Small intestine (tissue), 7 donors: ENCODE measurements around the gene TMEM266. TPM values are rescaled to one million over a fixed set of nuclear protein-coding genes. Genes with fewer than 3 reads are reported as not detected.

Experiments used
- DNase-seq, 2 donors: peaks; one replicate each; pipeline versions ENCODE4 v3.0.0 to v3.0.0-alpha.2; 2013
- FAIRE-seq: peaks from 2 replicates; lab custom pipeline; 2012; peaks lifted over from hg19 to GRCh38; lab: Jason Lieb, UNC
- H3K27ac ChIP-seq, 3 donors: one replicate each; pipeline ENCODE4 v1.5.1; 2013; ENCODE audit warnings: low read length in 2 of 3, mild to moderate bottlenecking in 2 of 3, control low read depth in 1 of 3, inconsistent platforms in 1 of 3, low read depth in 1 of 3, moderate library complexity in 1 of 3
- H3K27me3 ChIP-seq, 3 donors: one replicate each; pipeline ENCODE4 v1.6.1; 2013; ENCODE audit warnings: low read length in 3 of 3, inconsistent platforms in 1 of 3; ENCODE audit not compliant: control insufficient read depth in 3 of 3, insufficient read depth in 3 of 3
- H3K36me3 ChIP-seq, 3 donors: one replicate each; pipeline ENCODE4 v1.6.1; 2013; ENCODE audit warnings: low read length in 3 of 3, inconsistent platforms in 1 of 3, low read depth in 1 of 3, mild to moderate bottlenecking in 1 of 3, moderate library complexity in 1 of 3; ENCODE audit not compliant: control insufficient read depth in 3 of 3, insufficient read depth in 2 of 3
- H3K4me1 ChIP-seq, 3 donors: one replicate each; pipeline ENCODE4 v1.6.1; 2013; ENCODE audit warnings: low read length in 2 of 3, inconsistent platforms in 1 of 3, low read depth in 1 of 3, mild to moderate bottlenecking in 1 of 3, moderate library complexity in 1 of 3; ENCODE audit not compliant: control insufficient read depth in 3 of 3, insufficient read depth in 2 of 3
- H3K4me3 ChIP-seq, 3 donors: one replicate each; pipeline ENCODE4 v1.5.1; 2013; ENCODE audit warnings: low read length in 3 of 3, control low read depth in 1 of 3, inconsistent platforms in 1 of 3, low read depth in 1 of 3, mild to moderate bottlenecking in 1 of 3, moderate library complexity in 1 of 3
- H3K9me3 ChIP-seq, 2 donors: one replicate each; pipeline ENCODE4 v1.6.1; 2013; ENCODE audit warnings: low read depth in 1 of 2, low read length in 1 of 2; ENCODE audit not compliant: control insufficient read depth in 2 of 2, insufficient read depth in 1 of 2
- WGBS, 3 donors: extraction: QIAGEN DNeasy Blood & Tissue Kit; methylation state at CpG; one replicate each; pipeline ENCODE4 v1.1.7; 2013; 5-methylcytosine and 5-hydroxymethylcytosine counted together
- polyA plus RNA-seq, 4 donors: library from polyadenylated mRNA; stranded (reverse) in 3 of 4; unstranded in 1 of 4; fragments of 200-250 nt in 3 of 4; fragments of 120-200 nt in 1 of 4; gene quantifications; one replicate each; pipeline versions ENCODE4 v1.2.1 to v1.2.3, GENCODE V29; 2013
- donor health status: healthy with polysubstance abuse.
- donor health status: control.
- donor health status: control.
- donor health status: Bipolar disorder and iron deficiency.
- donor health status: healthy.

TMEM266 gene
- polyA plus RNA-seq, 4 donors = 0.88 to 1.1 TPM; not detected in 2

DNA sequence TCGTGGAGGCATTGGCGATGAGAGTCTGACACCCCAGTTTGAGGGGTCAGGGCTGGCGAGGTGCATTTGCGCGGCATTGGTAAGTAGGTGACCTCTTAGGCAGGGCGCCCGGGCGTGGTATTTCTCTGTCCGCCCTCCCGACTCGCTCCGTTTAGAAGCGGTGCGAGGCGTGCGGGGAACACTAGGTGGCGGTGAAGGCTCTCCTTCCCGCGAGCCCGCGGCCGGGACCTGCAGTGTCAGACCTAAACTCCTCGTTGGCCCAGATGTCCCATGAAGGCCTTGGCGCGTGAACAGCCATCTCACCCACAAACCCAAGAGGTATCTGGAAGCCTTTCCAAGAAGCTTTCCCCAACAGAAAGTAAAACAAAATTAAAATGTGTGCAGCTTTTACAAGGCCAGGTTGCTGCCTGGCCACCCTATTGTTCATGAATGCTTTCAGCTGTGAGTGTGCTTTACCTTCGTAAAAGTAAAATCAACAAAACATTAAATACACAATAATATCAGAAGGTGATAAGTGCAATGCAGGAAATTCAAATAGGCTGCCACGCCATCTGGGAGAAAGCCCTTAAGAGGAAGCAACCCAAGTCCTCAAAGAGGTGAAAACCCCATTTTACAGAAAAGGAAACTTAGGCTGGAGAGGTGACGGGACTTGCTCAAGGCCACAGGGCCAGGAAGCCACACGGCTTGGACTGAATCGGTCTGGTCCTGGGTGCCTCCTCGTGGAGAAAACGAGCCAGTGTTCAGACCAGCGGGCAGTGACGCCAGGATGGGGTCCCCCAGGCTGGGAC lies 131.2 kb downstream of the TMEM266 start:
- no peak for FAIRE-seq
- H3K27ac ChIP-seq = no peak overlapping the region
- no peak overlapping the region for H3K4me3 ChIP-seq
- no peaks in the 10 kb centered on the region for H3K36me3 ChIP-seq
- peaks cover 0 to 29% (median 0%) of the 10 kb centered on the region in 3 donors for H3K27me3 ChIP-seq
- WGBS, 3 donors = 15 to 17% (median 15%) methylated on average over 34 of the region's 34 CpGs
- no peaks in the 10 kb centered on the region for H3K9me3 ChIP-seq
- peaks cover 0 to 3% (median 0%) of the 10 kb centered on the region in 3 donors for H3K4me1 ChIP-seq
- peak; percentile 74 to 83 for DNase-seq

DNA sequence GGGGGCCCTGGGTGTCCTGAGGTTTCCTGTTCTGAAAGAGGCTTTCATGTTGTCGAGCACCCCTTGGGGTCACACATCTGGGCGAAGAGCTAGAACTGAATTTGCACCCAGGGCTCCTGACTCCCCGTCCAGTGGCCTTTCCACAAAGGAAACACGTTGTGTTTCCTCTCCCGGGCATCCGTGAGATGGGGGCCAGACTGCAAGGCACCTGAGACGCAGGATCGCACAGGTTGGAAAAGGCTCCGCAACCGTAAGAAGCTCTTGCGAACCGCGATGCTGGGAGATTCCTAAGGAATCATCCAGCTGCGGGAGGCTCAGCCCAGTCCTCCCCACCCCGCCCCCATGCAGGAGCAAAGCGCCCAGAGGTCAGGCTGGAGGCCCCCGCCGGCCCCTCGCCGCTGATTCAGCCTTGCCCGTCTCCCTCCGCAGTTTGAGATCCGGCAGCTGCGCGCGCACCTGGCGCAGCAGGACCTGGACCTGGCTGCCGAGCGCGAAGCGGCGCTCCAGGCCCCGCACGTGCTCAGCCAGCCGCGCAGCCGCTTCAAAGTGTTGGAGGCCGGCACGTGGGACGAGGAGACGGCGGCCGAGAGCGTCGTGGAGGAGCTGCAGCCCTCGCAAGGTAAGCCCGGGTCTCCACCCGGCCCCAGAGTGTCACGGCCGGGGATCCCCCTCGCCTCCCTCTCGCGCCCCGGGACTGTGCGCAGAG lies 131.9 kb downstream of the TMEM266 start:
- WGBS, 3 donors = 56 to 66% (median 62%) methylated on average over 53 to 55 of the region's 55 CpGs
- peak in 1 of 2 donors; percentile 33 for DNase-seq

DNA sequence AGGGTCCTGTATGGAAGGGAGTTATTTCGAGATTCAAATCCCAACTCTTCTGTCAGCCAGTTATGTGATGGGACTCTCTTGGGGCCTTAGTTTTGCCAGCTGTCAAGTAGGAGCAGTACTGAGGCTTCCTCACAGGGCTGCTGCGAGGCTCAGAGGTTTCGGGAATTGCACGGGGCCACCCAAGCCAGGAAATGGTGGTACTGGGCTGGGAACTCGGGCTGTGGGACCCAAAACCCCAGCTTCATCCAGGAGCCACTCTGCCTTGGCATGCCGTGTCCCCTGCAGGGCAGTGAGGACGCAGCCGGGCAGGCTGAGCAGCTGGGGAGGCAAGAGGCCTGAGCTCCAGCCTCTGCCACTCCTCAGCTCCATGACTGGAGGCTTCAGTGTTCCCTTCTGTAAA lies 132.9 kb downstream of the TMEM266 start:
- H3K9me3 ChIP-seq = no peaks in the 10 kb centered on the region
- H3K27me3 ChIP-seq = peaks cover 0 to 29% (median 0%) of the 10 kb centered on the region in 3 donors
- WGBS, 3 donors = 81 to 92% (median 89%) methylated on average over 8 of the region's 8 CpGs
- no peaks in the 10 kb centered on the region for H3K36me3 ChIP-seq
- DNase-seq (no peak), FAIRE-seq (no peak)
- peaks cover 0 to 12% (median 4%) of the 10 kb centered on the region in 3 donors for H3K4me1 ChIP-seq
- no peak overlapping the region for H3K27ac ChIP-seq
- no peak overlapping the region for H3K4me3 ChIP-seq

More for the DNA sequence above, 131.9 kb downstream of the TMEM266 start:
- peaks cover 0 to 29% (median 0%) of the 10 kb centered on the region in 3 donors for H3K27me3 ChIP-seq
- no peak overlapping the region for H3K4me3 ChIP-seq
- no peaks in the 10 kb centered on the region for H3K9me3 ChIP-seq
- H3K27ac ChIP-seq = no peak overlapping the region
- H3K4me1 ChIP-seq = peaks cover 0 to 7% (median 0%) of the 10 kb centered on the region in 3 donors
- H3K36me3 ChIP-seq = no peaks in the 10 kb centered on the region
- no peak for FAIRE-seq

DNA sequence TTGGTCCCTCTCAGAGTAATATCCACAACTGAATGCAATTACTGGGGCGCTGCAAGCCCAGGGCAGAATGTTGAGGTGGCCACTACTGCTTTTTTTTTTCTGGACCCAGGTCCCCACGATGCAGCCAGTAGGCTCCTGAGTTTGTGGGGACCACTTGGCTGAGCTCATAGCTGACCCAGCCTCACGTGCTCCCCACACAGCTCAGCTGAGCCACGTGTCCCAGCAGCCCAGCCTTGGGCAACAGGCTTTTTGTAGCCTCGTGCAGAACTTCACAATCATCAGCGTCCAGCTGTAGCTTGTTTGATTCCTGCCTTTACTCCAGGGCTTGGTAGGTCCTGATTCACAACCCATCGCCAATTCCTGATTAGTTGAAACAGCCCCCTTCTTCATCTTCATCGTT lies 134.1 kb downstream of the TMEM266 start:
- H3K4me1 ChIP-seq = peaks cover 0 to 12% (median 4%) of the 10 kb centered on the region in 3 donors
- DNase-seq = no peak
- H3K27ac ChIP-seq = no peak overlapping the region
- no peaks in the 10 kb centered on the region for H3K36me3 ChIP-seq
- WGBS, 3 donors = 19 to 57% (median 43%) methylated on average over 8 of the region's 8 CpGs
- FAIRE-seq = no peak
- no peaks in the 10 kb centered on the region for H3K9me3 ChIP-seq
- H3K4me3 ChIP-seq = no peak overlapping the region
- H3K27me3 ChIP-seq = peaks cover 0 to 29% (median 0%) of the 10 kb centered on the region in 3 donors

DNA sequence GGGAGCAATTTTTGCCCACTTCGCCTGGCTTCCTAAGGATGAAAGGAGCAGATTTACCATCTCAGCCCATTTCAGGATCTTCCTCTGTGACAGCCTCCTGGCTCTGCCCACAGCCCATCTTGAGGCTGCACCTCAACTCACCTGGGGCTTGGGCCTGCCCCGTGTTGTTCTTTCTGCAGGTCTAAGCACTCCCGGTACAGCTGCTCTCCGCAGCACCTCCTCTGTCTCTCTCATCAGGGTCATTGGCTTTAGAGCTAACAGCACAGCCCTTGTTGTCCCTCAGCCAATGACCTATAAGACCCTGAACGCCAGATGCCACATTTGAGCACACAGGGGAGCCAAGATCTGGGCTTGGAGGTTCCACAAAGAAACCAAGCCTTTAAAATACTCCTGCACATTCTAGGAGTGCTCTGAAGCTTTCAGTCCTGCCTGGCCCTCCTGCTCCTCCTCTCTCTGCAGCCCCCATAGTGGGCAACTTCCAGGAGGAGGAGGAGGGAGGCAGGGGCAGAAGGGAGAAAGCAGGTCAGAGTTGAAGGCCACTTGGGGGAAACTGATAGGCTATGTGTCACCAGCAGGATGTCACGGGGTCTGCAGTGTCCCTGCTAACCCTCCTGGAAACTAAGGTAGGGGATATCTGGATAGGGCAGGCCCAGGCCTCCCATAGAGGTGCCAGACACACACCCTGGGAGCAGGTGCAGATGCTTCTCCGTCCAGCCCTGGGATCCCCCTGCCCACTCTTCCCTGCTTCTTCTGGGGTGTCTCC lies 135.9 kb downstream of the TMEM266 start:
- H3K27me3 ChIP-seq = peaks cover 0 to 15% (median 0%) of the 10 kb centered on the region in 3 donors
- no peak overlapping the region for H3K27ac ChIP-seq
- H3K4me1 ChIP-seq = peaks cover 0 to 12% (median 4%) of the 10 kb centered on the region in 3 donors
- H3K9me3 ChIP-seq = no peaks in the 10 kb centered on the region
- FAIRE-seq (no peak), DNase-seq (no peak)
- H3K36me3 ChIP-seq = peaks cover 0 to 2% (median 0%) of the 10 kb centered on the region in 3 donors
- WGBS, 3 donors = 89 to 95% (median 91%) methylated on average over 7 of the region's 7 CpGs
- H3K4me3 ChIP-seq = no peak overlapping the region

DNA sequence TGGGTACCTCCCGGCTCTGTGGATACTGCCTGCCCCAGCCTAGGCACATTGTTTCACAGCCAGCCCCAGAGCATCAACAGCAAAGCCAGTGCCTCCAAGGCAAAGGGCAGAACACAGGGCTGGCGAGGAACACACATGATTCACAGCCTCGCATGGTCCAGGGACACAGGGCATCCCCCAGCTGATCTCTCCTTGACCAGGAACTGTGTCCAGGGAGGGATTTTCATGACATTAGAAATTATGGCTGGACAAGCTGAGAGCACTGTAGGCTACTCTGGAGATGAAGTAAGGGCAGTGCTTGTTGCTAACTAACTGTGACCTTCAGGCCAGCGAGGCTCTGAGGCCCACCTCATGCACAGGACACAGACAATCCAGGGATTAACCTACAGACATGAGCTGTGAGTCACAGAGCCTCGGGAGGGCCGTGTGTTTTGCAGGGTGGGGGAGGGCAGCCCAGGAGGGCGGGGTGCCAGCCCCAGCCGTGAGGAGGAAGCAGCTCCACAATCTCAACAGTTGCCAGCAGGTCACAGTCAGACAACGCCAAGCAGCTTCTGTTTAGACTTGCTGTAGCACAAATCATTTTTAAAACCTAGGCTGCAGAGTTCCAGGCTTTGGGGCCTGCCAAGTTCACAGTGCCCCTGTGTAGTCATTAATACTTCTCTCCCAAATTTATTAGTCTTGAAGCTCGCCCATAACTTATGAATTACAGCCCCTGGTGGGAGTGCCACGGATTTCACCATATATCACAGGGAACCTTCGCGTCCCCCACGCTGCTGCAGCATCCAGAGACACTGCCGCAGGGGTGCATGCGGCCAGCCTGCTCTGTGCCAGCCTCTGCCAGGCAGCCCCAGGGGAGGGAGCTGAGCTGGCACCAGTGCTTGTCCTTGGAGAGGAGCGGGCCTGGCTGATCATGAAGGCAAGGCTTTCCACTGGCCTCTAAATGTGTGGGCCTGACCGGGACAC lies 136.8 kb downstream of the TMEM266 start:
- DNase-seq (peak; percentile 59 to 65), FAIRE-seq (no peak)
- Histone ChIP-seq H3K27ac (peak overlapping the region in 2 of 3 donors; percentile 27 to 36), H3K4me3 (no peak overlapping the region), H3K9me3 (no peaks in the 10 kb centered on the region), H3K4me1 (peaks cover 0 to 9% (median 4%) of the 10 kb centered on the region in 3 donors), H3K36me3 (peaks cover 0 to 2% (median 0%) of the 10 kb centered on the region in 3 donors), H3K27me3 (peaks cover 0 to 10% (median 0%) of the 10 kb centered on the region in 3 donors)
- WGBS, 3 donors = 35 to 55% (median 47%) methylated on average over 17 to 18 of the region's 18 CpGs

DNA sequence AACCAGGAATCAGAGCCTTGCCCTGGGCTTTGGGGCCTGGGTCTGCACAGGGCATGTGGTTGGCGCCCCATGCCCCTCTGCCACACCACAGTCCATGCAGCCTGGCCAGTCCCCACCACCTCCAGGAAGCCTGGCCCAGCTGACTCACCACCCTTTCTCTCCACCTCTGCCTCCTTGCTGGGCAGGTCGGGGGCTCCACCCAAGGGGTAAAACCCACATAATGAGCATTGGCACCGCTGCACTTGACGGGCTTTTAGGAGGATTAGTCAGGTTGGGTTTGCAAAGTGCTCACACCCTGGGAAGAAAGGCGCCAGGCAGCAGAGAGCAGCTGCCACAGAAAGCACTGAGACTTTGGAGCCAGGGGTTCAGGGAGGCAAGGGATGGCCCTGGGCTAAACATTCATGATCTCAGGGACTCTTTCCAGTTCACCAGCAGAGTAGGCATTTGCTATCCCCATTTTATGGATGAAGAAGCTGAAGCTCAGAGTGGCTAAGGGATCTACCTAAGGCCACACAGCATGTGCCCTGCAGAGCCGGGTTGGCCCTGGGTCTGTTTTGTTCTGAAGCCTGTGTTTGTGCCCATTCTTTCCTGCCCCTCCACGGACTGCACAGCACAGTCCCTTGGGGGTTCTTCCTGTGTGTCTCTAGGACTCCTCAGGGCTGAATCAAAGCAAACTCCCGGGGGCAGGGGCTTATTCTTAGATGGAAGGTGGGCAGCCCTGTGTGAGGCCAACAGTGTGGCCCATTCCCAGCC lies 138.1 kb downstream of the TMEM266 start:
- DNase-seq = peak in 1 of 2 donors; percentile 27
- no peak overlapping the region for H3K27ac ChIP-seq

More for the DNA sequence above, 138.1 kb downstream of the TMEM266 start:
- Histone ChIP-seq H3K27me3 (peaks cover 0 to under 1% (median 0%) of the 10 kb centered on the region in 3 donors), H3K9me3 (no peaks in the 10 kb centered on the region), H3K4me3 (no peak overlapping the region), H3K4me1 (peaks cover 0 to 9% (median 4%) of the 10 kb centered on the region in 3 donors), H3K36me3 (peaks cover 0 to 9% (median 2%) of the 10 kb centered on the region in 3 donors)
- 66 to 82% (median 77%) methylated on average over 8 of the region's 8 CpGs for WGBS, 3 donors
- no peak for FAIRE-seq
